Peyer's patch (tissue), 4 donors: ENCODE measurements around the gene SAMD9.

Experiments used
- CTCF ChIP-seq, 6 experiments: fragments of 450-650 bp in 4 of 6; fragments of 200-600 bp in 2 of 6; sonication (generic) in 1 of 6; IDR thresholded peaks; one replicate each; pipeline ENCODE4 v1.5.1; 2017 to 2019; ENCODE audit warnings: antibody characterized with exemption in 6 of 6, mild to moderate bottlenecking in 3 of 6, moderate library complexity in 1 of 6
- POLR2A ChIP-seq, 2 donors: fragments of 450-650 bp; IDR thresholded peaks; one replicate each; pipeline ENCODE4 v1.5.1; 2017; ENCODE audit warnings: antibody characterized with exemption in 2 of 2, mild to moderate bottlenecking in 2 of 2, moderate library complexity in 2 of 2

- no peak for TF ChIP-seq POLR2A (IDR thresholded peaks at IDR 0.05)
- TF ChIP-seq CTCF (IDR thresholded peaks at IDR 0.05): no peak
Measured at GRCh38 chr7:93156884-93157283, 39.1 kb upstream of the SAMD9 start.
